Prostate gland (tissue), 2 donors: ENCODE measurements around the gene RRAD. TPM values are rescaled to one million over a fixed set of nuclear protein-coding genes. Genes with fewer than 3 reads are reported as not detected.

Experiments
- DNase-seq: peaks from one replicate; pipeline ENCODE4 v3.0.0-alpha.2; 2019; ENCODE audit warnings: low spot score
- H3K27ac ChIP-seq, 2 donors: fragments of 200-600 bp; sonication (generic); 2 replicates each; pipeline ENCODE4 v1.5.1; 2017 to 2019
- H3K27me3 ChIP-seq: fragments of 200-600 bp; sonication (generic); replicated peaks from 2 replicates; pipeline ENCODE4 v1.5.1; 2019; ENCODE audit not compliant: insufficient read depth
- H3K36me3 ChIP-seq, 2 donors: fragments of 200-600 bp; sonication (generic); 1 replicate in 1 of 2; 2 replicates in 1 of 2; pipeline versions ENCODE4 v1.5.1 to v1.8.1; 2017 to 2019
- H3K4me1 ChIP-seq: fragments of 200-600 bp; sonication (generic); replicated peaks from 2 replicates; pipeline ENCODE4 v1.5.1; 2019
- H3K4me3 ChIP-seq, 2 donors: fragments of 200-600 bp; sonication (generic); 2 replicates each; pipeline ENCODE4 v1.5.1; 2017 to 2019
- H3K9me3 ChIP-seq: fragments of 200-600 bp; sonication (generic); 2 replicates; pipeline ENCODE4 v1.5.1; 2017
- CTCF ChIP-seq, 4 experiments: fragments of 200-600 bp in 2 of 4; fragments of 450-650 bp in 2 of 4; sonication (generic) in 2 of 4; IDR thresholded peaks; 1 replicate in 3 of 4; 2 replicates in 1 of 4; pipeline ENCODE4 v1.5.1; 2016 to 2019; ENCODE audit warnings: antibody characterized with exemption in 4 of 4, mild to moderate bottlenecking in 2 of 4, moderate library complexity in 2 of 4
- POLR2A ChIP-seq: fragments of 450-650 bp; IDR thresholded peaks from one replicate; pipeline ENCODE4 v1.6.1; 2016; ENCODE audit warnings: antibody characterized with exemption, mild to moderate bottlenecking
- POLR2AphosphoS5 ChIP-seq: sonication (generic); formaldehyde crosslinking; IDR thresholded peaks from one replicate; pipeline ENCODE4 v1.6.1; 2017; ENCODE audit warnings: antibody characterized with exemption
- WGBS: methylation state at CpG from one replicate; pipeline ENCODE4 v1.1.5; 2018; 5-methylcytosine and 5-hydroxymethylcytosine counted together
- intact Hi-C: fragments of 100-400 bp; cut with DNase I; formaldehyde crosslinking; loops from one replicate; pipeline ENCODE4 v1.14.2; 2022
- total RNA-seq, 2 donors: library from RNA; depleted of rRNA; stranded (reverse); fragments of >200 nt; gene quantifications; one replicate each; pipeline ENCODE4 v1.1.0, GENCODE V29; 2016

RRAD gene
- total RNA-seq, 2 donors from 2014 or later: 17.0 to 37.0 TPM

- Histone ChIP-seq H3K27me3 (no peaks in the 10 kb centered on the region), H3K36me3 (no peaks in the 10 kb centered on the region), H3K4me1 (peaks cover 2% of the 10 kb centered on the region), H3K4me3 (no peak overlapping the region), H3K9me3 (no peaks in the 10 kb centered on the region), H3K27ac (no peak overlapping the region)
- 45% methylated on average over 2 of the region's 2 CpGs for WGBS
- TF ChIP-seq POLR2AphosphoS5: no peak
- TF ChIP-seq CTCF (IDR thresholded peaks at IDR 0.05): no peak
- no peak for TF ChIP-seq POLR2A
- intact Hi-C loops: no loop called here
- no peak for DNase-seq
Observed at GRCh38 chr16:66920299-66920590, 5.1 kb downstream of the RRAD start.

DNA sequence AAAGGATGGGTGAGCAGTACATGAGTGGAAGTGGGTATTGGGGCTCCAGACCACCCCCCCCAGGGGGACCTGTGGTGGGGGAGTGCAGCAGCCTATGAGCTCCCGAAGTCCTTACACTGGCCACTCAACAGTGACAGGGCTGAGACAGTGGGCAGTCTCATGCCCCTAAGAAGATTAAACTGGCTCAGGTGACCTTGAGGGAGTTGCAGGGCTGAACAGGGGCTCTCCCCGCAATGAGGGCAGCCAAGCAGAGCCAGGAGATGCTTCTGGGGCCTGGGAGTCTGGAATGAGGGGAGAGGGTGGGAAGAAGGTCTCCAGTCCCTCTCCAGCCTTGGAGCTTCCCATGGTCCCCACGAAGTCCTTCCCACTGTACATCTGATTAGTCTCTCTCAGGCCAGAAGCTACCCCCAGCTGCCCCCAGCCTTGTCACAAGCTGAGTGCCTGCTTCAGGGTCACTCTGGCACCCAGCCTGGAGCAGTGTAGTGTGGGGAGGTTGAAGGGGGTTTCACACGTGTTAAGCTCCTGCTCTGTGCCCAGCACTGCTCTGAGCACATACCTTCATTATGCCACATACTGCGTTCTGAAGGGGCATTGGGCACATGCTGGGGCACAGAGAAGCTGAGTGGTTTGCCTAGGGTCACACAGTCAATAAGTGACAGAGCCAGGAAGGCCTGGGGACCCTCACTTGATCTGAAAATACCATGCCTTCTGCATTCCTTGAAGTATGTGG, 5.6 kb downstream of the RRAD start:
- no peak overlapping the region for H3K27ac ChIP-seq
- intact Hi-C loops: no loop called here
- no peak for DNase-seq

GRCh38 chr16:66918803-66919568, 6.3 kb downstream of the RRAD start, which contains the start of gene CDH16:
Gene CDH16, minus strand, starts transcription at chr16:66918885. Its CDS starts 820 bp downstream, at chr16:66918065.
- no peak for DNase-seq
- Histone ChIP-seq H3K4me3 (no peak within 1 kb of the TSS), H3K27ac (no peak within 1 kb of the TSS), H3K4me1 (no peaks in the 10 kb centered on the region), H3K27me3 (no peaks in the 10 kb centered on the region), H3K36me3 (no peaks in the 10 kb centered on the region), H3K9me3 (no peaks in the 10 kb centered on the region)
- 76% methylated on average over 7 of the region's 7 CpGs for WGBS
- intact Hi-C loops: no loop called here
- no peak for TF ChIP-seq POLR2A
- TF ChIP-seq POLR2AphosphoS5: no peak
- TF ChIP-seq CTCF (IDR thresholded peaks at IDR 0.05): no peak

More for the DNA sequence above, 5.6 kb downstream of the RRAD start:
- Histone ChIP-seq H3K4me1 (no peaks in the 10 kb centered on the region), H3K36me3 (no peaks in the 10 kb centered on the region), H3K27me3 (no peaks in the 10 kb centered on the region), H3K4me3 (no peak overlapping the region), H3K9me3 (no peaks in the 10 kb centered on the region)
- TF ChIP-seq CTCF (IDR thresholded peaks at IDR 0.05): no peak
- 59% methylated on average over 5 of the region's 5 CpGs for WGBS

DNA sequence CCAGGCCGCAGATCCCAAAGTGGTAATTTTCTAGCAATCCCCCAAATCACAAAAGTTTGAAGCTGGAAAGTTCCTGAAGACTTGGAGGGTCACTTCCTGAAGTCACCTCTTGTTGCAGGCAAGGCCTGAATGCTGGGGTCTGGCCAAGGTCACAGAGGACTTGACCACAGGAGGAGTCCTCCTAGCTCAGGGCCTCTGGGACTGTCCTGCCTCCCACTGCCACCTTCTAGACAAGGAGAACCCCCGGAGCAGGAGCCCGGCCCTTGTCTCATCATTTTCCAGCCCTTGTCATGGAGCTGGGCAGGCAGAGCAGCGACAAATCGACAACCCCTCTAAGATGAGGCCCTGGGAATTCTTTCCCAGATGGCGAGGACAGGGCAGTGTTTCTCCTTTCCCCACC, 7.0 kb downstream of the RRAD start:
- Histone ChIP-seq H3K27ac (no peak overlapping the region), H3K27me3 (no peaks in the 10 kb centered on the region), H3K4me1 (no peaks in the 10 kb centered on the region), H3K36me3 (no peaks in the 10 kb centered on the region), H3K9me3 (no peaks in the 10 kb centered on the region), H3K4me3 (no peak overlapping the region)
- DNase-seq: no peak
- WGBS: 93% methylated on average over 6 of the region's 6 CpGs
- TF ChIP-seq POLR2A (no peak), POLR2AphosphoS5 (no peak), CTCF (IDR thresholded peaks at IDR 0.05) (no peak)
- intact Hi-C loops: no loop called here

GRCh38 chr16:66917741-66918140, 7.6 kb downstream of the RRAD start:
- no peak for DNase-seq
- intact Hi-C loops: no loop called here
- Histone ChIP-seq H3K36me3 (no peaks in the 10 kb centered on the region), H3K27me3 (no peaks in the 10 kb centered on the region), H3K27ac (no peak overlapping the region), H3K4me1 (no peaks in the 10 kb centered on the region), H3K9me3 (no peaks in the 10 kb centered on the region), H3K4me3 (no peak overlapping the region)
- WGBS: 81% methylated on average over 9 of the region's 9 CpGs
- TF ChIP-seq POLR2A (no peak), POLR2AphosphoS5 (no peak), CTCF (IDR thresholded peaks at IDR 0.05) (no peak)
